NCI-H1105 (cell line): ENCODE measurements around the gene TNS3.

Experiments used
- DNase-seq: peaks from one replicate; lab custom pipeline; 2025; lab: John Stamatoyannopoulos, UW

The TNS3 gene

DNA sequence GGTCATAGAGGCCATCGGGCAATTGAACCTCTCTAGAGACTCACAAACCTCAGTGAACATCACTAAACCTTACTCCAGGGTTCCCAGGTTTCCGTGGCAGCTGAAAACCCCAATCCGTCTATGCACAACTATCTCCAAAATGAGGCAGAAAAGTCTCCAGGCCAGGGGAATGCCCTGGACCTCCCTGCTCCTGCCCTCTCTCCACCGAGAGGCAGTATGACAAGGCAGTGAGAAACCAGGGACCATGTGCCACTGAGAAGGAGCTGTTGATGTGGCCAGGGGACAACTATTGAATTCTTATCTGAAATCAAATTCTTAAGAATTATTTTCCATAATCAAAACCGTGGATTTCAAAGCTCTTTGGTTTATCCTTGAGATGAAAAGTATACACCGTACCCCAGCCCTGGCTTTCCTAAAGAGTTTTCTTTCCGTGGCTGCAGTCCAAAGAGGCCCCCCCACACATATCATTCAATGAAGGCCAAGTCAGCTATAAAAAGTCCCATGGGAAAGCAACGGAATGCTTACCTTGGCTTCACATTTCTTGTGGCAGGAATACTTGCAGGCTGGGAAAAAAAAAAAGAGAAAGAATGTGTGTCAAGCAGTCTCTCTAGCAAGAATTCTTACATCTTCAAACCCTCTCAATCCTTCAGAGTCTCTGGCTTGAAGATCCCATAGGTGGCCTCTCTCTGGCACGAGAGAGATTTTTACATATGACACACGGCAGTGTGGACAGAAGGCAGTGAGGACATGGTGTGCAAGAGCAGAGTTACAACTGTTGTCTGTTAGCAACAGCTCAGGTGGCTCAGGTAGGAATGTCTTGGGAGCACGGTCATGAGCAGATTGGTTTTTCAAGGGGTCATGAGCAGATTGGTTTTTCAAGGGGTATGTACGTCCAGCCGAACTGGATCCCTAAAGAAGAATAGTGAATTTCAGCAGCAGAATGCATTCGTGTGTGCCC, 75.2 kb downstream of the TNS3 start:
- no peak for DNase-seq

DNA sequence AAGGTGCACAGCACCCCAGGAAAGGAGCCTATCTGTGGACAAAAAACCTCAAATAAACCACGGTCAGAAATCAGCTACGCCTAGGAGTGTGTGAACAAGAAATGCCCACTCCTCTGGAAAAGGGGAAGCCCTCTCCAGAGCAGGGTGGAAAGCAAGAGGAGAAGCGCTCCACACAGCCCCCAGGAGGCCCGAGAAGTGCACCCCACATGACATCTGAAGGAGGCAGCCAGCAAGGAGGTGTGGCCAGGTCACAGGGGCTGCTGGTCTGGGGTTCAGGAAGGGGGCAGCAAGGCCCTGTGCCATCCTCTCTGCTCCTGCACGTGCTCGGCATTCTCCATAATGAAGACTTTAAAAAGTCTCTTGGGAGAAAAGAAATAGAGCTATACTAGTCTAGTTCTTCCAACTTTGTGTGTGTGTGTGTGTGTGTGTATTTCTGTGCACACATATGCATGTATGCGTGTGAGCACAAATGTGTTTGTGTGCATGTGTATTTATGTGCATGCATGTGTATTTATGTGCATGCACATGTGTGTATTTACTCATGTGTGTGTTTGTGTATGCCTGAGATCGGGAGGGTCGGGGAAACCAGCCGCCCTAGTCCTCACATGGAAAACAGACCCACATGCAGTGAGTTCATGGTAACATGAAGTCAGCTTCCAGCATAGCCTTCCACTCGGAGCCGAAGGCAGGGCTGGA, 76.5 kb downstream of the TNS3 start:
- no peak for DNase-seq

DNA sequence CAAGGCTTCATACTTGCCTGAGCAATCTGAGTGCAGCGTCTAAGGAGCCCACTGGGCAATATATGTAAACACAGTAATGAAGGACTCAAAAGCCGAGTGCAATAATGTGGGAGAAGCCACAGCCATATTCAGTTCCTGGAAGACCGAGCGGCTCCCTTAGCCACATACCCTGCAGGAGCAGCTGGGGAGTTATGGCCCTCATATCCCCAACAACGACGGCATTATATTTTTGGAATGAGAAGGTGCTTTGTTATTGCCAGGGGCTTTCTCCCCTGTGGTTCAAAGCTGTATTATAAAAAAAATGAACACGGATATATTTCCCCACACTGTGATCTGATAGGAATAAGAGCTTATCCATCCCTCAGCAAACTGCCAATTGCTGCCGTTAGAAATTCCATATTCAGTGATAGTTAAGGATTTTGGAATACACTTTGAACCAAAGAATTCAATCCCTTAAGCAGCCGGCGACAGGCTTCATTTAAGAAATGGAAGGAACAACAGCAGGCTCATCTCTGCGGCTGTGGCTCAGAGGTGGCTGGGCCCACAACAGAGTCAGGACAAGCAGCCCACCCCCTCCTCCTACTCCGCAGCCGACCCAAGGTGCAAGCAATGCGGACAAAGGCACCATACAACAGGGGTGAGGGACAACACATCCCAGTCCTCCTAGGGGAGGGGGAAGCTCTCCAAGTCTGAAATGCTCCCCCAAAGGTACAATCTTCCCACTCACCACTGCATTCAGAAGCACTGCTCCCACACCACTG, 77.2 kb downstream of the TNS3 start:
- no peak for DNase-seq

DNA sequence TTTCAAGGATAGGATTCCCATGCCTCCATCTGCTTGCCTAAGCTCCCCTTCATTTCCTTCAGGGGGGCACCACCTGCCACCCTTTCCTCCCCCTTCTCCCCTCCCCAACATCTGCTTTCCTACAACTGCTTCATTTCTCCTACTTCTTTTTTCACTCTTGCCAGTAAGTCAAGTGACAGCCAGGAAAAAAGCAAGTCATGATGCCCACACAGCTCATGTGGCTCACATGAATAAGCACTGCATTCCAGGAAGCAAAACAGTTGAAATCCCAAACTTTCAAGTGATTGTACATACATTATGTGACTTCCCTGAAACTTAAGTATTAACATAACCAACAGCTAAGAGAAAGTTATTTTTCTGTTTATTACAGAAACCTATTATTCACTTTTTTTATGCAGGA, 78.6 kb downstream of the TNS3 start:
- DNase-seq: no peak

DNA sequence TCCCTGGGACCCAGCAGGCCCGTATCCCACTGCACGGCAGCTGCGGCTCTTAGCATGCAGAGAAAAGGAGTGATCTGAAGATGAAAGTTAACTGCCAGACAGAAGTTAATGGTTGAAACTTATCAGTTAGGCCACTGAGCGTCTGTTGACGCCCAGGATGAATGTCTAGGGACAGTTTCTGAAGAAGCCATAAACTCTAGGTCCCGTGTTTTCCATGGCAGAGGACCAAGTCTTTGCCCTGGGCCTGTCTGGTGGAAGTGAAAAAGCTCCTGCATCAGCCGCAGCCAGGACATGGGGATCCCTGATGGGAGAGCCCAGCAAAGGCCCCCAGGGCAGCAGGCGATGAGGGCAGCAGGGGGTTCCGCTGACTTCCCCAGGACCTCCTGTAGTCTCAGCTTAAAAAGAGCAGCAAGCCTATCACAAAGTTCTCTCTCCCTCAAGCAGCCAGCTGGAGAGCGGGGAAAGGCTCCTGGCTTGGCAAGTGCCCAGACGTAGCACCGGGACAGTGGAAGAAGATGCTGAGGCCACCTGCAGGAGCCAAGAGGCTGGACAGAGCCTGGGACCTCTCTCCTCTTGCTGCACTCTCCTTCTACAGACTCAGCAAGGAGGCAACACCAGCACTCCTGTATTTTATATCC, 79.6 kb downstream of the TNS3 start:
- no peak for DNase-seq

DNA sequence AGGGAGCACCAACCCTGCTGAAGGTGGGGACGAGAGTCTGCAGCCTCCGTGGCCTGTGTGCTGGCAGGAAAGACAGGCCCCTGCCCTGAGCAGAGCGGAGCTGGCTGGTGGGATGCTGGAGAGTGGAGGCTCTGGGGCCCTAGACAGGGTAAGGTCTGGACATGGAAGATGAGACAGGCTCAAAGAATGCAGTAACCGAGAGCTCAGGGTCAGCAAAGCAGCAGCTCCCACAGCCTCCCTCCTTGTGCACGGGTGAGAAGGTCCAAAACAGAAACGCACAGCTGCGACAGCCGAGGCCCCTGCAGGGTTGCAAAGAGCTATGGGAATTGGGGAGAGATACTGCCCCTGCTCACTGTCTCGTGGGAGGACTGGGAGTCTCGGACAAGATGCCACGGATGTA, 80.5 kb downstream of the TNS3 start:
- no peak for DNase-seq

DNA sequence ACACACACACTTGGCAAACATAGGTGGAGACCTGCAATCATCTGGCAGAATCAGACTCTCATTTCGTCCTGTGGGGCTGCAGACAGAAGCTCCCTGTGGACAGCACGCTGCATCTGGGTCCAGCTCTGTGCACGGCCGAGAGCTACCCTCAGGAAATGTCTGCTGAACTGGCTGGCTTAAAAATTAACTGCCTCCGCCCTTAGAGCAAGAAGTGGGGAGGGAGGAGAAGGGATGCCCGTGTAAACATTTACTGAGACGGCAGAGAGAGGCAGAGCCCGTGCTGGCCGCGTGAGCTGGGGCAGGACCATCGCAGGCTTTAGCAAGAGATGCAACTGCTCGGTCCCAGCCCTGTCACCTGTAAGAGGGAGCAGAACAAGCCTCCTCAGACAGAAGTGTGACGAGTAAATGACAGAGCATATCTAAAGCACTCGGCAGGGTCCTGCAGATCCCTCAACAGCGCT, 81.8 kb downstream of the TNS3 start:
- DNase-seq: no peak

DNA sequence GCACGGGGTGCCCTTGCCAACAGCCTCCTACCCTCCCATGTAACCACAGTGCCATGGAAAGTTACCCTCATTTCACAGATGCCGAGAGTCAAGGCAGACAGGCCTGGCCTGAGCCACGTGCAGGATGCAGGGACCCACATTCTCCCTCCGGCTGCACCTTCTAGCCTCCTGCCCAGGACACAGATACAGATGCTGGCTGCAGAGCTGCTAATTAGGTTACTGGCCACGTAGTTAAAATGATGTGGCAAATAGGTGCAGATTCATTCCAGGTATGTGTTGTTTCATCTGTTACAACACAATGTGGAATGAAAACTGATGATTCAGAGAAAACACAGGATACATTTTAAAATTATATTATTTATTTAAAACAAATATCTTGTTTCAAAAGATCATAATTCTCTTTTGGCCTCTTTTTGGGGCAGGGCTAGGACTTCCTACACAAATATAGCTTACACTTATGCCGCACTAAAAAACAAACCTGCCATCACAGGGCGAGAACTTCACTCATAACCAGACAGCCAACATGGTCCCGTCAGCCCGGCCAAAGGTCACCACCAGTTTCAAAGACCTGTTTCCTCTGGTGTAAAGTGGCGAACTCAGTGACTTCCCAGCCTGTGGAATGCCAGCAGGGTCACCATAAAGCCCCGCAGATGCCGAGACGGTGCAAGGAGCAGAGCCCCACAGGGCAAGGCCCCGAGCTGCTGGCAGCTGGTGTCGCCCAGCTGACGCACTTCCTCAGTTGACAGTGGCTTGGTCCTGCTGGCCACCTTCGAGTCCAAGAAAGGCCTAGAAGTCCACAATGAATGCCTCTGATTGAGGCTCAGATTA, 83.5 kb downstream of the TNS3 start:
- DNase-seq: no peak

DNA sequence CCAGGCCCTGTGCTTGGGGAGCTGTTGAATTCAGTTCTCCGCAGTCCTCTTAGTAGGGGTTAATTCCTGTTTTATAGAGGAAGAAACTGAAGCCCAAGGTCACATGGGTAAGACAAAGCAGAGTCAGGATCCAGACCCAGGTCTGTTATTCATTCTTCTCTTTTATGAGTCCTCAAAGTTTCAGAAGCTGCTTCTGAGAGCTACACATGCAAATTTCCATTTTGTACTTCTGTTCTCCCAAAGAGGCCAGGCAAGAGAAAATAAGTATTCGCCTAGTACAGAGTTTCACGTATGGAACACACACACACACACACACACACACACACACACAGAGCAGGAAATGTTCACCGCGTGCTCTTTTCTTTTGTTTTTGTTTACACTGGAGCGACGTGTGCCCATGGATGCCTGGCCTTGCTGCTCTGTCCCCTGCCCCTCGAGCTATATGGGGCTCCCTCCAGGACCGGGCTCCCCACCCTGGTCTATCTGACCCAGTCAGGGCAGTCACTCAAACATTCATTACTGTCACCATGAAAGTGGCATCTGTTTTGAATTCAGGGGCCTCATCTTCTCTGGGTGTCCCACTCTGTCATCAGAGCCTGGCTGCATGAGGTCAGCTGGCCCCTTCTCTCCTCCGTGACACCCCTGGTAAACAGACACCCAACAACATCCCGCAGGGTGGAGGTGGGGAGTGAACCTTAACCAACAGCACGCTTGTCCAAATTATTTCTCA, 84.4 kb downstream of the TNS3 start:
- DNase-seq: no peak

DNA sequence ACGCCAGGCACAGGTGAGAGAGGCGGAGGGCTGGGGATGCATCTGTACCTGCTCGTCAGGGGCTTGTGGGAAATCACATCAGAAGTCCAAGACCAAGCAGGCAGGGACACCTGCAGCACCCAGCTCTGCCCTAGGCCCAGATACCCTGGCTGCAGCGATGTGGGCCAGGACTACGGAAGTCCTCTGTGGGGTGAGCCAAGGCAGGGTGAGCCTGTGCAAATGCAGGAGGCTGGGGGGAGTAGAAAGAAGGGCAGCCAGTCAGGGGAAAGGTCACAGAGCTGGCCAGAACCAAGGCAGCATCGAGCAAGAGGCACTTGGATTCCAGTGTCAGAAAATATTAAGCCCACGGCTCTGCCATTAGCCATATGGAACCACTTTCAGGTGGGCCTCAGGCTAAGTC, 85.2 kb downstream of the TNS3 start:
- no peak for DNase-seq

DNA sequence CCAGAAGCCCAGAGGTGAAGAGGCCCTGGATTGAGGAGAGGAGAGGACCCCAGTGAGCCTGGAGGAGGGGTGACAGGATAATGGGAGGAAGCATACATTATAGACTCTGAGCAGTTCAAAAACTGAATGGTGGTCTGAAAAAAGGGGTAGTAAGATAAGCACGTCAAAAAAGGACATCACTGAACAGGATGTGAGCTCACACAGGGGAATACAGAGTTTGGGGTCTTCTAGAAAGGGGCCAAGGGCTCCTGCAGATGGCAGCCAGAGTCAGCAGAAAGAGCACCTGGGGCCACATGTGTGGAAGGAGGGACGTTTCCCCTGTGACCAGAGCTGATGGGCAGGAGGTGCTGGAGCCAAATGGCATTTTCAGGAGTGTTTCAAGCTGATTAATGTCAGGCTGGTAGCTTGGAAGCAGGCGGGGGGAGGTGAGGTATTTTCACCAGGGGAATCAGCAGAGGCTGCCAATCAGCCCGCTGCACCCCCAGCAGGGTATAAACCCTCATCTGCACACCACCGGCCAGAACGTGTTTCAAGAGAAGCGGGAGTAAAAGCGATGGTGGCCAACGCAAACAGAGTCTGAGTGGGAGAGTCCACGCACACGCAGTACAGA, 85.8 kb downstream of the TNS3 start:
- no peak for DNase-seq

DNA sequence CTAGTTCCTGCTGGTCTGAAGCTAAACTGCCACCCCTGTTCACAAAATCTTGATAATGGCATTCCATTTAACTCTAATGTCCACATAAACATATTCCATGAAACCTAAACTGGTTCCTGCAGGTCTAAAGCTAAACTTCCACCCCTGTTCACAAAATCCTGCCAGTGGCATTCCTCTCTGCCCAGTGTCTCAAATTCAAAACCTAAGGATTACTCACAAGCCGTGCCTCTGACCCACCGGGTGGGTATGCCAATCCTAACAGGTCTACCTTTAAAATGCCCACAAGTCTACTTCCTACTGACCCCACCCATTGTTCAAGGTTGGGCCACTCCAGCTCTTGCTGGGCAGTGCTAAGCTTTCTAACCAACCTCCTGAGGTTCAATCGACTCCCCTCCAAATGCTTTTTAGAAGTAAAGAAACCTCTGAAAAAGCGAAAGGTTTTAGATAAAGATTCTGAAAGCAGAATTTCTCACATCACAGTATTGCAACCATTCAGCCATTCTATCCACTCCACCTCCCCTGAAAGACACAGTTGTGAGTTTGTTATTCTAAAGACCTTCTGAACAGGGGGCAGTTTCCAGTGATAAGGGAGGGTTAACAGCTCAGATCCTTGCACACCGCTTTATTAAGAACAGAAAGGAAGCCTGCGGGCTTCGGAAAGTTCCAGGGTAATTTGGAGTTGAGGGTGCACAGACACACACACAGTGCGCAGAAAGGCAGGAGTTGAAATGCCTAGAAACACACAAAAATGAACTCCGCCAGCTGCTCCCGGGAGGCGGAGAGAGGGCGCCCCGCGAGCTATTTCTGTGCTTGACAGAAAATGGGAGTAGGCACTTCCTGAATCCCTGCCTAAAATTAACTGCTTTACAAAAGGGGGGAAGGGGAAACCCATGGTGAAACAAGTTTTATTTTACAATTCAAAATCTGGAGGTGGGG, 87.7 kb downstream of the TNS3 start:
- DNase-seq: no peak

DNA sequence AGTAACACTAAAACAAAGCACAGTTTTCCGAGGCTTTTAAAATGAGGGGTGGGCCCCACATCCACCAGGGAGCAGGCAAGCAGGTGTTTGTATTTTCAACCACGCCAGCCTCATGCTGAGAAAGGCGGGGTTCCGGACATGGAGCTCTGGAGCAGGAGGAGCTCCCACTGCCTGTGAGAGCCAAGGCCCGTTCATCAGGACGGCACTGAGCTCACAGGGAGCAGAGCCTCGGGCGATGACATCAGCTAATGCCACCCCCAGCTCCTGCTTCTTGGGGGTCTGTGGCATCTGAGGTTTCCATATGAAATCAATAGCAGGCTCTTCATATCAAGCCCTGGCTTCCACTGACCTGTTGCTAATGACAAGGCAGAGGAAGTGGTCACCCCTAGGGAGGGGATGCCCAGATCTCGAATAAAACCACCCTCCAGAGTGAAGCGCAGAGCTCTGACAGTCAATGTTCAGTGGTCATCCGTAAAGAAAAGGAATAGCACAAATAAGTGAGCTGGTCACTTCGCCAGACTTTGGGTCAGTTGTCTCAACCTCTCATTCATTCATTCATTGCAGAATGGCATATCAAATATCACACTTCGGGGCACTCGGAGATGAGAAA, 89.1 kb downstream of the TNS3 start:
- no peak for DNase-seq

DNA sequence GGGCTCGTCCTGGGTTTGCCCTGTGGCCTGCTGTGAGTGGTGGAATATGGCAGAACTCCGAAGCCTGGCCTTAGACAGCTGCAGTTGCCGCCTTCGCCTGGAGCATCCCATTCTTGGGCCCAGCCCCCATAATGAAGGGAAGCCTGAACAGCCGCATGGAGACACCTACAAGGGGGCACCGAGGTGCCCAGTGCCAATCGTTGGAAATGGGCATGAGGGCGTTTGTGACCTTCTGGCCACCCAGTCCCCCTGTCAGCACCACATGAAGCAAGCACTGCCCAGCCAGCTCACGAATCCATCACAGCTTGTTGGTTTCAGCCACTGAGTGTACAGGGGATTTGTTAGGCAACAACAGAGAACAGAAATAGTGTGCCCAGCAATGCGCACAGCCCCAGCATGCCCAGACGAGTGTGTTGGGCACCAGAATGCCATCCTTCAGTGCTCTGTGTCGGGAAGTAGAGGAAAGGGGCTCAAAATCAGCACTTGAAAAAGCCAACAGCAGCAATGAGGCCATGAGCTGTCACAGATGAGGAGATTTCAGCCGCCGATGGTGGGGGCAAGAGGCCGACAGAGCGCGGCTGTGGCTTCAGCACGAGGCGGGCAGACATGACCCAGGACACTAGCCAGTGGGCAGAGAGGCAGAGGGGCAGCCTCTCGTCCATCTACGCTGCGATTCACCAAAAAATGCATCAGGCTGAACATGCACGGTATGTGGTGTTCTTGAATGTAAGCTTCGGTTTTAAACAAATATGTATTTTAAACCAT, 91.2 kb downstream of the TNS3 start:
- DNase-seq: no peak

DNA sequence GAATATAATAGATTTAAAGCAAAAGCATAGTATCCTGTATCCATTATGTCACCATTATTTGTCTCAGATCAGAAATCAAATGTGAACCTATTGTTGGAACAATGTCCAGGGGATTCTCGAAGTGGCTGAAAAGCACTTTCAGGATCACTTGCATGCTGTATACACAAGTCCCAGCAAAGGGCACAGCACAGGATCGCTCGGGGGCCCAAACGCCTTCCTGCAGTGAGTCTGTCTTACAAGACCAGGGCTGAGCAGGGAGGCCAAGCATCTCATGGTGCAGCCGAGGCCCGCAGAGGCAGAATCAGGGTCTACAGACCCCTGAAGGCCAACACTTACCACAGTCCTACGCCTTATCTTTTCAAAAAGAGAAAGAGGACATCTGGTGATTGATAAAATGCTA, 92.3 kb downstream of the TNS3 start:
- no peak for DNase-seq

DNA sequence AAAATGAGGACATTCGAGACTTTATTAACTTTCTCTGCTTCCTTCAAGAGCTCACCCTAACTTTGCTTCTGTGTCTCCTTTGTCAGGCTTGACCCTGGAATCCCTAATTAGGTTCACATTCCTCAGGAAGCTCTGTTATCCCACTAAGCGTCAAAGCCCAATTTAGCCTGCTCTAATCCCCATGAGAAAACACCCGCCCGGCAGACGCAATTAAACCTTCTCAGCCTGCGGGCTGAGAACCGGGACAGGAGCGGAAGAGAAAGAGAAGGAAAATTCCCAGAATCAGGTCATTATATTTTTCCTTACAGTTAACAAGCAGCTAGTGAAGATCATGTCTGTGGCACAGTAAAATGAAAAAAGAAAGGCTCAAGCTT, 93.0 kb downstream of the TNS3 start:
- no peak for DNase-seq

DNA sequence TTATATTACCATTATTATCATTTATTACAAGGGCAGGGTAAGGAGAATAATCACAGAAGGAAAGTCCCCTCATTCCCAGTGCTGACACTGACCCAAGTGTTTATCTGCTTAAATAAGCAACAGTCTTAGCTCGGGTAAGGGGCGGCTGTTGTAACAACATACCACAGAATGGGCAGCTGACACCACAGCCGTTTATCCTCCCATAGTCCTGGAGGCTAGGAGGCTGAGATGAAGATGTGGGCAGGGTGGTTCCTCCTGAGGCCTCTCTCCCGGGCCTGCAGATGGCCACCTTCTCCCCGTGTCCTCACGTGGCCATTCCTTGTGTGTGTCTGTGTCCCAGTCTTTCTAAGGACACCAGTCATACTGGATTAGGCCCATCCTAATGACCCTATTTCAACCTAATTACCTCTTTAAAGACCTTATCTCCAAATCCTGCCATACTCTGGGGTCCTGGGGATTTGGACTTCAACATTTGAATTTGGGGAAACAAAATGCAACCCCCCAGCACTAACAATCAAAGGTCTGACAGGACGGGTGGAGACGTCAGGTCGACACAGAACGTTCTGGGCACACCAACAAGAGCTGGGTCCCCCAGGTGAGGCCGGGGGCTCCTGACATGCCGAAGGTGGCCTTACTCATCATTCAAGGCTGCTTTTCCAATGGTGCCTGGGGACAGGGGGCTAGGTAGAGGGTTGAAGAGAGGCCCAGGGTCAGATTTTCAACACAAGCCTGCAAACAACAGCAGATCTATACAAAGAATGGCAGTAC, 93.5 kb downstream of the TNS3 start:
- DNase-seq: no peak
